Measurements from ENCODE around the gene GIPC1.

DNA sequence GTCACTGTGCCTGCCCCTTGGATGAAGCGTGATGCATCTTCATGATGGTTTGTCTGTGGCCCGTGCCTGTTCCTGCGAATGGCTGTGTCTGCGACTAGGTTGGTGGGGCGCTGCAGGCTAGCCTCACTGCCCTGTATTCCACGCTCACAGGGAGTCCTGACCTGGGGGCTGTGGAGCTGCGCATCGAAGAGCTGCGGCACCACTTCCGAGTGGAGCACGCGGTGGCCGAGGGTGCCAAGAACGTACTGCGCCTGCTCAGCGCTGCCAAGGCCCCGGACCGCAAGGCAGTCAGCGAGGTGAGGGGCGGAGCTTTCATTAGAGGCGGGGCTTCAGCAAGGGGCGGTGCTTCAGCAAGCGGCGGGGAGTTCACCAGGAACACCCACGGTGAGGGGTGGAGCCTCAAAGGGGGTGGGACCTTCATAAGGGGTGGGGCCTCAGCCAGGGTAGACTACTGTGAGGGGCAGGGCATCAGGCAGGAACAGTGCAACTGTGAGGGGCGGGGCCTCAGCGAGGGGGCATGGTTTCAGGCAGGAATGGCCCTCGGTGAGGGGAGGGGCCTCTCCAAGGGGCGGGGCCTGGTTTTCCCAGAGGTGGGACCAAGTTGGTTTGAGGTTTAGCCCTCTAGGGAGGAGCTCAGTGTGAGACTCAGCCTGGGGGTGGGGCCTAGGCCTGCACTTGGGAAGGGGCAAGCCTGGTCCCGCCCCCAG is 45.6 kb downstream of the GIPC1 start:
- TF ChIP-seq, protein P1, sequence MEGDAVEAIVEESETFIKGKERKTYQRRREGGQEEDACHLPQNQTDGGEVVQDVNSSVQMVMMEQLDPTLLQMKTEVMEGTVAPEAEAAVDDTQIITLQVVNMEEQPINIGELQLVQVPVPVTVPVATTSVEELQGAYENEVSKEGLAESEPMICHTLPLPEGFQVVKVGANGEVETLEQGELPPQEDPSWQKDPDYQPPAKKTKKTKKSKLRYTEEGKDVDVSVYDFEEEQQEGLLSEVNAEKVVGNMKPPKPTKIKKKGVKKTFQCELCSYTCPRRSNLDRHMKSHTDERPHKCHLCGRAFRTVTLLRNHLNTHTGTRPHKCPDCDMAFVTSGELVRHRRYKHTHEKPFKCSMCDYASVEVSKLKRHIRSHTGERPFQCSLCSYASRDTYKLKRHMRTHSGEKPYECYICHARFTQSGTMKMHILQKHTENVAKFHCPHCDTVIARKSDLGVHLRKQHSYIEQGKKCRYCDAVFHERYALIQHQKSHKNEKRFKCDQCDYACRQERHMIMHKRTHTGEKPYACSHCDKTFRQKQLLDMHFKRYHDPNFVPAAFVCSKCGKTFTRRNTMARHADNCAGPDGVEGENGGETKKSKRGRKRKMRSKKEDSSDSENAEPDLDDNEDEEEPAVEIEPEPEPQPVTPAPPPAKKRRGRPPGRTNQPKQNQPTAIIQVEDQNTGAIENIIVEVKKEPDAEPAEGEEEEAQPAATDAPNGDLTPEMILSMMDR (IDR thresholded peaks at IDR 0.05), result no peak
- no peak for TF ChIP-seq POLR2A (IDR thresholded peaks at IDR 0.05)

Data from stomach (tissue), 4 donors.